Activated CD4-positive, alpha-beta T cell treated with anti-CD3 and anti-CD28 coated beads, Interleukin-2, amount 50 U/mL, for 48 hours (primary cell): ENCODE measurements around the gene PTPRK.

Source experiments
- DNase-seq, 2 experiments: peaks; one replicate each; pipeline ENCODE4 v3.0.0-alpha.2; 2020

The PTPRK gene

GRCh38 chr6:128520436-128521281, at the start of gene PTPRK:
Gene PTPRK (minus strand): TSS chr6:128520599. CDS start chr6:128520358, 241 bp downstream.
- DNase-seq: peak; percentile 89 to 92

DNA sequence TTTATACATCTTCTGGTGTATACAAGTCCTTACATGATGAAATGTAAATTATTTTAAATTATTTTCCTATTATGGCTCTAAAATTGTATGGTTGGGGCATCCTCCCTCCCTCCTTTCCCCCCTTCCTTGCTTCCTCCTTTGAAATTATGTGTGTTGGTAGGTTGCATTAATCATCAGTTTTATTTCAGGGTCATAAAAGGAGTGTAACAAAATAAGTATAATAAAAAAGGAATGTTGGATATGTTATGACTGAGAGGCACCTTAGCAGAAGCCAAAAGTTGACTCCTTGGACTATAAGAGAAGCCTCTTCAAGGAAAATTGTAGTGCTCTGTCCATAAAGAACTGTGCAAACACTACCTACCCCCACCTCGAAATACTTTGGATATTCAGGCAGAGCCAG, 46.6 kb upstream of the PTPRK start:
- DNase-seq: no peak

DNA sequence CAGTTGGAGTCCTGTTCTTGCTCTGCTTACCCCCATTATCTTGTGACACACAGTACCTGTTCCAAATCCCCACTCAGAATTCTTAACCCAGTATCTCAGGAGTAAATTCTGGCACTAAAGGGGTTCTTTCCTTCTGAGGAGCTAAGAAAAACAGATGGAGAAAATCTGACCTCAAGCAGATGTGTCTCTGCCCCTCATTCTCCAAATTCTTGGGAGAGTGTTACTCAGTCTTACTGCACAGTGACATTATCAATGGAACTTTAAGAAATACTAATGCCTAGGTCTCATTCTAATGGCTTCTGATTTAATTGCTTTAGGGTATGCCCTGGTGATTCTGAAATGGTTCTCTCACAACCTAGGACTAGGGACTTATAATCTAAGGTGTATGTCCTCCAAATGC, 40.6 kb upstream of the PTPRK start:
- DNase-seq: no peak

DNA sequence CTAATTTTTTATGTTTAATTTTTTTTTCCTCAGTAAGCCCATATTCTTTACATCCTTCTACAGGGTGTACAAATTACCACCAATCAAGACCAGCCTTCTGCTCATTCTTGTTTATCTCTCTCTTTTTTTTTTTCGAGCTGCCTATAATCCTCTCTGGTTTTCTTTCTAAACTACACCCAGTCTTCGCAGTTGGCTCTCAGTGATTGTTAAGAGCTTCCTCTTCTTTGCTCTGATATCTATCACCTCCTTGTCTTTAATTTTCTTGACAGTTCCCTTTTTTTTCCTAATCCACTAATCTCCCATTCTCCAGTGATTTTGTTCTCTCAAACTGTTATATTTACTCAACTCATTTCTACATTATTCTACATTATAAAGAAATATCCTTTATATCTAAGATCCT, 38.5 kb upstream of the PTPRK start:
- no peak for DNase-seq

DNA sequence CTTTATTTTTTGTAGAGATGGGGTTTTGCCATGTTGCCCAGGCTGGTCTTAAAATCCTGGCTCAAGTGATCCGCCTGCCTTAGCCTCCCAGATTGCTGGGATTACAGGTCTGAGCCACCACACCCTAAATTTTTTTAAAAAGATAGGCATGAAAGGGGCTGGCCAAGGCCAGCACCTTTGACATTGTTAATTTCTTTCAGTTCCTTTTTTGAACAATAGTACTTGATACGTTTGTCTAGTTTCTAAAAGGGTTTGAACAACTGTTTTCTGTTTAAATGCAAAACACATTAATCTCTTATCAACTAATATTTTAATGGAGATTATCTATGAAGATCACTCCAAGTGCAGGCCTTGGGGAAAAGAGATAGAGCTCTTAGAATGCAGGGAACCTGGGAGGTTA, 37.6 kb upstream of the PTPRK start:
- no peak for DNase-seq

GRCh38 chr6:128557081-128557480, 36.7 kb upstream of the PTPRK start:
- no peak for DNase-seq

DNA sequence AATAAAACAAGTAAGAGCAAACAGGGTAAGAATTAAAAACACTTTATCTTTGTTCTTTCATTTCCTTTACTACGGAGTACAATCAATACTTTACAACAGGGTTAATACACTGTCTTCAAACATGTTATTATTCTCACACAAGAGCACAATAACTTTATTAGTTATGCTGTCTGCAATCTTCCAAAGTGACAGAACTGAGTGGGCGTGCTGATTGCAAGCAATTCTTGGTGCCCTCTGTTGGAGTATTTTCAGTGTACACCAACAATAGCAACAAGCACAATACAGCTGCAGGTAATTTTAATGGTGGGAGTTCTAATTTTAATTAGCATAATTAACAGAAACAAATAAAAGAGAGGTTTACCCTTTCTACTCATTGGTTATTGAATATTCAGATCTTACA, 33.9 kb upstream of the PTPRK start:
- no peak for DNase-seq

GRCh38 chr6:128541261-128541660, 20.9 kb upstream of the PTPRK start:
- no peak for DNase-seq

- no peak for DNase-seq
Measured at GRCh38 chr6:128538763-128539162, 18.4 kb upstream of the PTPRK start.

DNA sequence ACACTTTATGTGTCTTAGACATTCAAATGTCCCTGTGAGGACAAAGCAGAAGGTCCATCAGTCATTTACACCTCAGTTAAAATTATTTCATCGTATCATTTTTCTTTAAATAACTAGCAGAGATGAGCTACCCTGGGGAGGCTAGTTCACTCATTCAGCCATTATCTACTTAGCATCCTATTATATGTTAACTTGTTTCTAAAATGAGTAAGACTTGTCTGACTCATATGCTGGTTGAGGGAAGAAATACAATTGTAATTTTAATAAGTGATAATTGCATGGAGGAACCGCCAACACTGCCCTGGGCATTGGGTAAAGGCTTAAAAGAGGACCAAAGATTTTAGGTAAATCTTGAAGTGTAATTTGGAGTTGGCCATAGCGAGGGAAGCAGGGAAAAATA, 12.4 kb upstream of the PTPRK start:
- DNase-seq: no peak

DNA sequence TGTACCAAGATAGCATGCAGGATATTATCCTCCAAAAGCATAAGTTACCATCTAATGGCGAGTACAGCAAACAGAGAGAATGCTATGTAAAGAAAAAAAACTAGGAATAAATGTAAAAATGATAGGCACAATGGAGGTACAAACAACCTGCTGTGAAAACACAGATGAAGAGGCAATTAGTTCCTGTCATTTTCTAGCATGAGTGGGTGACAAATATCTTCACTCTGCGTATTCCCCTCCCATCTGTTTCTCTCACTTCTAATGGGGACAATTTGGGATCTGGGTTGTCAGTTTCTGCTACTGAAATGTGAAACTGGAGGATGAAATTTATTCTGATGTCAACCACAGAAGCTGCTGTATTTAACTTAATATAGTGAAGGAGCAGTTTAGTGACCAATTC, 11.7 kb upstream of the PTPRK start:
- no peak for DNase-seq

DNA sequence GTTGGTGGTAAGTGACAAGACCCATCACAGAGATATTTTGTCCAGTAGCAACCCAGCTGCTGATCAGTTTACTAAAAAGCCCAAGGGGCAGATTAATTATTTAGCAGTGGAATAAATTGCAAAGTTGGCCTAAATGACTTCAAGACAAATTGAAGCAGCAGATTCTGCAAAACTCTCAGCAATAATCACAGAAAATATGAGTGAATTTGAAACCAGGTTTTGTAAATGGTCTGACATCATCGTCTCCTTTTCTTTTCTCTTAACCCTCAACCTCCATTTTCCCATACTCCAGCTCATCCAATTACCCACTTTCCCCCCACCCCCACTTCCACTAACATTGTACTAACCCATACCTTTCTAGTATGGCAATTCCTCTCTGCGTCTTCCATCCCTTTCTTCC, 11.3 kb upstream of the PTPRK start:
- DNase-seq: no peak

DNA sequence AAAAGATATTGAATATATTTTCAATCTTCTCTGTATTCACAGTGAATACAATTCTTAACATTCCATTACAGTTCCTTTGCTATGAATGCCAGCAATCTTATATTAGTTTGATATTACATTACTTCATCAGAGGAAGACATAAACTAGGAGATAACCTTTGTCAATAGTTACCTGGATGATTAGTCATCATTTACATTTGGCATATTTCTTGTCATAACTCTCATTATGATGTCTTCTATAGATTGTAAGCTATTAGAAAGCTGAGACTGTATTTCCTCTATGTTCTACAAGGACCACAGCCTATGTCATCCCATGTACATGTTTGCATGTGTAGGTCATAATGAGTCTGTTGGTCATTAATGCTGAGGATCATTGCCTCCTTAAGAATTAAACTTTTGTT, 7.8 kb upstream of the PTPRK start:
- no peak for DNase-seq

GRCh38 chr6:128527375-128527774, 7.0 kb upstream of the PTPRK start:
- no peak for DNase-seq

DNA sequence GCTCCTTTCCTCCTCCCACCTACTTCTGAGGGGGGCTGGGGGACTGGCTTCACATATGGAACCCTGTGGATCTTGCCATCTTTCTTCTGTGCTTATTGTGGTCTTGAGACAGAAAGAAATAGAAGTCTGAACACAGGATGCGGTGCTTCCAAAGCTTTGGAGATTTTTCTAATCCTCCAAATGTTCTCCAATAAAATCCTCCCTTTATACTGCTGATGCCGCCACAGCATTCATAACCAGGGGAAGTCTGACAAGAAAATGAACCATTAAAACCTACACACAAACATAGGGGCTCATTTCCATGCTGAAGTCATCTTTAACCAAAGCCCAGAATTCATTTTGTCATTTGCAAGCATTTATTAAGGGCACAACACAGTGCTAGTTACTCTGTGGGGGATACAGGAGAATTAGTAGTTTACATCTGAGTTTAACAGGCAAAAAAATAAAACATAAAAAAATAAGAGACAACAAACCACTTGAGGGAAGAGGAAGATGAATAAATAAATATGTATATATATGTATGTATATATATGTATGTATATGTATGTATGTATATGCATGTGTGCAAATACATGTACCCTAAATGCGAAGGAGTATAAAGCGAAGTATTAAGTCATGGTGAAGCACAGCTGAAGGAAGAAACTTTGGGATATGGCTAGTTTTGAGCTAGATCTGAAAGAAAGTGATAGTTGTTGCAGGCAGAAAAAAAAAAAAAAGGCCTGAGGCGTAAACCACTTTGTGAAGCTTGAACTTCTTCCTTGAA, 5.9 kb upstream of the PTPRK start:
- DNase-seq: no peak

DNA sequence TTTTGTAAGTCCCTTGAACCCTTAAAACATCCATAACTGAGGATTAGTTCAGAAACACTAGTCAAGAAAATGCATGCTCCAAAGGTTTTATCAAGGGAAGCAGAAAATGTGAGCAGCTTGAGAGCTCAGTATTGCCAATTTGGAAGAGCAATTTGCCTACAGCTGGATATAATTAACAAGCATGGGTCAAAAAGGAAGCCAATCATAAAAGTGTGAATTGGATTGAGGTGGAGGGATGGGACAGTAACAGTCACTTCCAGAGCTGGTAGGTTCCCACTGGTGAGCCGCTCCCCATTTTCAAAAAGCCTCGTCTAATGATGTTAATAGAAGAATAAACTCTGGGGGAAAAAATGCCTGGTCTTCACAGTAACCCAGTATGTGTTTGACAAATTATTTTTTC, 5.0 kb upstream of the PTPRK start:
- DNase-seq: no peak

- DNase-seq: no peak
Measured at GRCh38 chr6:128521282-128521632, 858 bp upstream of the PTPRK start.

DNA sequence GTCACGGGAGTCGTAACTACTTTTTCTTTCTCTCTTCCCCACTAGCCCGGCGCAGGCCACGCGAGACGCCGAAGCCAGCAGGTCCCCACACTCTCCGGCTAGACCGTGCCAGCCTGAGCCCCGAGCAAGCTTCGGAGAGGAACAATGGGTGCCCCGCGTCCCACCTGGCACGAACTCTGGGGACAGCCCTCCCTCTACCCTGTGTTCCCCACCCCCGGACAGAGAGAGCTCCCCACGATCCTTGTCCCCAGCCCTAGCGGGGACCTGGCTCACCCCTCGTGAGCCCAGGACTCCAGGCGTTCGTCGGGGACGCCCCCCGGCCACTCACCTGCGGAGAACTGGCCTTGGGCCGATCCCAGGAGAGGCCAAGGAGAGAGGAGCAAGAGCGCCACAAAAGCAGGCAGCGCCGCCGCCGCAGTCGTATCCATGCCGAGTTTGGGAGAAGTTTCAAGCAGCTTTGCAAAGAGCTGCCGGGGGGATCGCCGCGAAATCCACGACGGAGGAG, 416 bp downstream of the PTPRK start:
- peak in 1 of 2 experiments; percentile 39 for DNase-seq

- DNase-seq: peak; percentile 30 to 38
Measured at GRCh38 chr6:128519132-128519930, 1.1 kb downstream of the PTPRK start.

DNA sequence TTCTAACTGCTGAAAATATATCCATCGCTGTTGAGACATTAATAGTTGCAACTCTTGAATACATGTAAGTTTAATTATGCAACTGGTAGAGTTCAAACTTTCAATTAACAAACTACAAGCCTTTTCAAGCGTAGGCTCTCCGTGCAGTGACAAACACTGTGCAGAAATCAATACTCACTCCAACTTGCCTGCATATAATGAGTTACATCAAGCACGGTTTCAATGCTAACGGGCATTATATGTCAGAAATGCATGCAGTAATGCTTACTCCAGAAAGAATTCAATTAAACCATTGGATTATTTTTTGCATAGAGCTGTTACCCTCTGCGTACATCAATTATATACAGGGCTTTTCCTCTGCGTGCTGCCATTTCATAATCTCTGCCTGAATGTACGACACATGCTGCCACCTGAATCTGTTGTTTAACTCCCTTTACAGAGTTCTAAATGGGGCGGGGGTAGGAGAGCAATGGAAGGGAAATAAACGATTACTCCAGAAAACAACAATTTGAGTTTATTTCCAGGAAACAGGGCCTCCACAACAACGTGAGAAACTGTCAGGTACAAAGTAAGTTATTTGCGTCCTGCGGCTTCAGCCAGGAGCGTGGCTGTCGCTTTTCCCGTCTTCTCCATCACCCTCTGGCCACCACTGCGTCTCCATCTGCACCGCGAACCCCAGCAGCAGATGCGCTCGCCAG, 1.8 kb downstream of the PTPRK start:
- DNase-seq: peak in 1 of 2 experiments; percentile 33

GRCh38 chr6:128517124-128517523, 3.3 kb downstream of the PTPRK start:
- no peak for DNase-seq

DNA sequence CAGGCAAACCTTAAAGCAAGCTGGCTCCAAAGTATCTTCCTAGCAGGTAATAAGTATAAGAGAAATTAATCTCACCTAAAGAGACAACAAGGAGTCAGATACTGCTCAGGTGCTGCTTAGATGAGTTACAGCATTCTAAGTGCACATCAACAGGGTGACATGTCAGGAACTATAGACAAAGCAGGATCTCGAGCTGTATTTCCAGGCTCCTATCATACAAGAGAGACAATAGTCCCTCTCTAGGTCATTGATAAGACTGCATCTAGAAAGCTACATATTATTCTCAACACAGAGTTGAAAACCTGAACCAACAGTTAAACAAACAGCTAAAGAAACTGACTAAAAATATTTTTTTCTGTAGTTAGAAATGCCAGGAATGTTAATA, 3.9 kb downstream of the PTPRK start:
- DNase-seq: no peak
